H1 (cell line): ENCODE results near the gene TAB3. TPM values are rescaled to one million over a fixed set of nuclear protein-coding genes. Genes with fewer than 3 reads are reported as not detected.

ENCODE experiments used
- CTCF ChIA-PET: fragments of 300-600 bp; sonication (Branson Sonifier 250); formaldehyde crosslinking; loops from one replicate; lab custom pipeline; 2021; ENCODE audit not compliant: partially characterized antibody; lab: Charles Lee
- POLR2A ChIA-PET: fragments of 300-600 bp; sonication (Branson Sonifier 250); formaldehyde crosslinking; loops from one replicate; lab custom pipeline; 2021; ENCODE audit warnings: inconsistent platforms; ENCODE audit not compliant: partially characterized antibody; lab: Charles Lee
- DNase-seq, 2 experiments: peaks; one replicate each; pipeline versions ENCODE4 v3.0.0 to v3.0.0-alpha.2; 2010 to 2022; ENCODE audit warnings: low spot score in 2 of 2, low read depth in 1 of 2, mixed read lengths in 1 of 2
- FAIRE-seq: peaks from 2 replicates; lab custom pipeline; 2011; peaks lifted over from hg19 to GRCh38; lab: Jason Lieb, UNC
- H2AFZ ChIP-seq: 2 replicates; pipeline ENCODE4 v1.8.1; 2012; ENCODE audit warnings: low read length, inconsistent platforms
- H2AK5ac ChIP-seq: 2 replicates; pipeline ENCODE4 v1.6.1; 2013; ENCODE audit warnings: low read depth, low read length
- H2BK120ac ChIP-seq: replicated peaks from 2 replicates; pipeline ENCODE3; 2013; ENCODE audit warnings: low read depth, low read length, inconsistent platforms
- H2BK12ac ChIP-seq: 2 replicates; pipeline ENCODE4 v1.6.1; 2013; ENCODE audit warnings: low read depth, low read length
- H2BK15ac ChIP-seq: 2 replicates; pipeline ENCODE4 v1.6.1; 2013; ENCODE audit warnings: low read length
- H2BK20ac ChIP-seq: 2 replicates; pipeline ENCODE4 v1.6.1; 2013; ENCODE audit warnings: low read length
- H2BK5ac ChIP-seq: 2 replicates; pipeline ENCODE4 v1.6.1; 2013; ENCODE audit warnings: low read depth, low read length
- H3K14ac ChIP-seq: 2 replicates; pipeline ENCODE4 v1.6.1; 2013; ENCODE audit warnings: inconsistent platforms; ENCODE audit not compliant: insufficient read length
- H3K18ac ChIP-seq: 2 replicates; pipeline ENCODE4 v1.6.1; 2013; ENCODE audit warnings: low read length; ENCODE audit errors: extremely low read depth
- H3K23ac ChIP-seq: 2 replicates; pipeline ENCODE4 v1.6.1; 2013; ENCODE audit warnings: inconsistent platforms; ENCODE audit not compliant: insufficient read length
- H3K23me2 ChIP-seq: 2 replicates; pipeline ENCODE4 v1.6.1; 2013; ENCODE audit warnings: low read depth, low read length
- H3K27ac ChIP-seq: 2 replicates; pipeline ENCODE4 v1.6.1; 2011; ENCODE audit warnings: low read depth, low read length, inconsistent platforms
- H3K27me3 ChIP-seq, 4 experiments: replicated peaks in 1 of 4; 1 replicate in 1 of 4; 2 replicates in 3 of 4; pipeline versions ENCODE4 v1.6.1 to v1.8.1; 2011 to 2013; ENCODE audit warnings: low read length in 3 of 4, mild to moderate bottlenecking in 3 of 4, inconsistent platforms in 2 of 4, mixed read lengths in 2 of 4, moderate library complexity in 1 of 4; ENCODE audit not compliant: control insufficient read depth in 3 of 4, insufficient read depth in 3 of 4; ENCODE audit errors: extremely low read depth in 1 of 4
- H3K36me3 ChIP-seq, 4 experiments: 2 replicates each; pipeline versions ENCODE4 v1.6.1 to v1.8.1; 2011 to 2013; ENCODE audit warnings: mild to moderate bottlenecking in 4 of 4, low read length in 3 of 4, moderate library complexity in 2 of 4, control low read depth in 1 of 4, inconsistent platforms in 1 of 4; ENCODE audit not compliant: insufficient read depth in 4 of 4, control insufficient read depth in 2 of 4
- H3K4ac ChIP-seq: replicated peaks from 2 replicates; pipeline ENCODE3; 2013; ENCODE audit warnings: low read length, low read depth, mixed read lengths, inconsistent platforms; ENCODE audit not compliant: insufficient read length
- H3K4me1 ChIP-seq, 4 experiments: replicated peaks in 1 of 4; 1 replicate in 1 of 4; 2 replicates in 3 of 4; pipeline versions ENCODE4 v1.6.1 to v1.8.1; 2011 to 2013; ENCODE audit warnings: low read length in 3 of 4, inconsistent platforms in 2 of 4, mixed read lengths in 1 of 4; ENCODE audit not compliant: insufficient read depth in 4 of 4, control insufficient read depth in 3 of 4
- H3K4me2 ChIP-seq, 2 experiments: 2 replicates each; pipeline versions ENCODE4 v1.6.1 to v1.8.1; 2011 to 2013; ENCODE audit warnings: low read depth in 2 of 2, low read length in 2 of 2, control low read depth in 1 of 2, inconsistent platforms in 1 of 2, mild to moderate bottlenecking in 1 of 2; ENCODE audit not compliant: insufficient read depth in 1 of 2
- H3K4me3 ChIP-seq, 4 experiments: fragments of 200-600, 300-600 bp in 1 of 4; sonication (generic), shearing (Covaris generic), sonication (Bioruptor Twin) in 1 of 4; 2 replicates each; pipeline versions ENCODE4 v1.5.1 to v1.8.1; 2011 to 2016; ENCODE audit warnings: low read length in 4 of 4, low read depth in 3 of 4, control low read depth in 2 of 4, inconsistent platforms in 2 of 4, mild to moderate bottlenecking in 2 of 4, mixed read lengths in 1 of 4, moderate library complexity in 1 of 4; ENCODE audit not compliant: insufficient read depth in 2 of 4; ENCODE audit errors: extremely low read depth in 1 of 4
- H3K56ac ChIP-seq: replicated peaks from 2 replicates; pipeline ENCODE3; 2013; ENCODE audit warnings: low read depth, mild to moderate bottlenecking, mixed read lengths, low read length, inconsistent platforms; ENCODE audit not compliant: insufficient read length
- H3K79me1 ChIP-seq: 2 replicates; pipeline ENCODE4 v1.6.1; 2013; ENCODE audit warnings: low read depth, low read length, control low read depth
- H3K79me2 ChIP-seq, 2 experiments: 2 replicates each; pipeline versions ENCODE4 v1.6.1 to v1.8.1; 2012 to 2013; ENCODE audit warnings: low read length in 2 of 2, mild to moderate bottlenecking in 2 of 2, inconsistent platforms in 1 of 2; ENCODE audit not compliant: insufficient read depth in 2 of 2, control insufficient read depth in 1 of 2
- H3K9ac ChIP-seq, 4 experiments: replicated peaks in 1 of 4; 1 replicate in 1 of 4; 2 replicates in 3 of 4; pipeline versions ENCODE4 v1.6.1 to v1.8.1; 2011 to 2013; ENCODE audit warnings: low read depth in 3 of 4, low read length in 3 of 4, control low read depth in 2 of 4, mild to moderate bottlenecking in 2 of 4, moderate library complexity in 2 of 4, inconsistent platforms in 1 of 4; ENCODE audit errors: extremely low read depth in 1 of 4
- H3K9me3 ChIP-seq, 2 experiments: 2 replicates each; pipeline versions ENCODE4 v1.6.1 to v1.8.1; 2012 to 2013; ENCODE audit warnings: mild to moderate bottlenecking in 2 of 2, moderate library complexity in 2 of 2, control low read depth in 1 of 2, inconsistent platforms in 1 of 2, low read depth in 1 of 2, low read length in 1 of 2, mixed read lengths in 1 of 2; ENCODE audit not compliant: insufficient read depth in 2 of 2
- H4K20me1 ChIP-seq, 2 experiments: replicated peaks in 1 of 2; 2 replicates each; pipeline versions ENCODE3 to v1.8.1; 2011 to 2013; ENCODE audit warnings: inconsistent platforms in 2 of 2, low read length in 2 of 2, mild to moderate bottlenecking in 1 of 2; ENCODE audit not compliant: insufficient read depth in 2 of 2, control insufficient read depth in 1 of 2
- H4K5ac ChIP-seq: 2 replicates; pipeline ENCODE4 v1.6.1; 2013; ENCODE audit warnings: low read length, low read depth, mixed read lengths, inconsistent platforms; ENCODE audit not compliant: insufficient read length
- H4K8ac ChIP-seq: 2 replicates; pipeline ENCODE4 v1.8.0; 2013; ENCODE audit warnings: mild to moderate bottlenecking, moderate library complexity, low read length, inconsistent platforms; ENCODE audit not compliant: insufficient read depth; ENCODE audit errors: extremely low read depth
- H4K91ac ChIP-seq: replicated peaks from 2 replicates; pipeline ENCODE3; 2013; ENCODE audit warnings: low read length, mixed read lengths, inconsistent platforms; ENCODE audit not compliant: insufficient read length
- EP300 ChIP-seq, 2 experiments: IDR thresholded peaks; 1 replicate in 1 of 2; 2 replicates in 1 of 2; pipeline ENCODE4 v1.6.1; 2011 to 2012; ENCODE audit warnings: low read depth in 2 of 2, low read length in 2 of 2, mild to moderate bottlenecking in 2 of 2, borderline replicate concordance in 1 of 2, inconsistent platforms in 1 of 2, moderate library complexity in 1 of 2
- HDAC6 ChIP-seq: IDR thresholded peaks from one replicate; pipeline ENCODE4 v1.7.1; 2012; ENCODE audit warnings: low read depth, mild to moderate bottlenecking, inconsistent platforms, low read length, moderate library complexity
- WGBS, 2 experiments: shearing (Covaris generic) in 1 of 2; methylation state at CpG; one replicate each; pipeline versions ENCODE4 v1.1.6 to v1.1.7; 2013 to 2015; ENCODE audit warnings: low lambda C conversion rate in 2 of 2, mixed read lengths in 2 of 2, inconsistent platforms in 1 of 2, low coverage in 1 of 2, missing lambda C conversion rate in 1 of 2; ENCODE audit not compliant: insufficient replicate concordance in 2 of 2, insufficient coverage in 1 of 2, insufficient read length in 1 of 2; ENCODE audit errors: extremely low coverage in 1 of 2, missing lambda C conversion rate in 1 of 2; 5-methylcytosine and 5-hydroxymethylcytosine counted together
- polyA plus RNA-seq, 7 experiments: library from polyadenylated mRNA; depleted of rRNA in 3 of 7; stranded (reverse) in 5 of 7; unstranded in 2 of 7; fragments of >200 nt in 5 of 7; fragments of 200-250 nt in 2 of 7; gene quantifications; 1 replicate in 5 of 7; 2 replicates in 1 of 7; 4 replicates in 1 of 7; pipeline versions ENCODE4 v1.2.1 to v1.2.3, GENCODE V29; 2011 to 2013; ENCODE audit warnings: missing spikeins in 2 of 7, mixed read lengths in 2 of 7
- total RNA-seq: library from RNA; stranded (reverse); fragmentation: NEBNext Ultra II Directional; extraction: Animal tissue kit (Norgen Biotek cat#: 25700); gene quantifications from 2 replicates; pipeline ENCODE4 v1.2.1, GENCODE V29; 2021

Gene TAB3
- total and polyA plus RNA-seq, 2 of the 8 experiments (the other 6 are each of a cell fraction or from before 2014, with no cell fraction given): 12.7 to 12.9 TPM

DNA sequence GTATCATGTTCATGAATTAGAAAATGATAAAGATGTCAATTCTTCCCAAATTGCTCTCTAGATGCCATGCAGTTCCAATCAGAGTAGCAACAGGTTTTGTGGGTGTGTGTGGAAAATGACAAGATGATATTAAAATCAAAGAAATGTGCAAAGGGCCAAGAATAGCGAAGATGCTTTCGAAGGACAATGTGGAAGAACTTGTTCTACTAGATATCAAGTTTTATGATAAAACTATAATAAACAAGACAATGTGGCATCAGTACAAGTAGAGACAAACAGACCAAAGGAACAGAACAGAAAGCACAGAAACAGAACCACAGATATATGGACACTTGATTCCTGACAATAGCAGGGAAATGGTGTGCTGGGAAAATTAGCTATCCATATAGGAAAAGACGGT is 9.0 kb downstream of the TAB3 start:
- Histone ChIP-seq H4K8ac (no peak overlapping the region), H4K20me1 (no peaks in the 10 kb centered on the region), H3K27me3 (no peaks in the 10 kb centered on the region), H3K27ac (no peak overlapping the region), H3K9me3 (no peaks in the 10 kb centered on the region), H3K23me2 (no peaks in the 10 kb centered on the region), H3K4ac (no peak overlapping the region), H2BK120ac (no peak overlapping the region), H3K14ac (no peak overlapping the region), H2BK20ac (no peak overlapping the region), H2BK12ac (no peak overlapping the region), H3K9ac (no peak overlapping the region), H3K4me2 (no peak overlapping the region), H2AFZ (no peak overlapping the region), H2BK5ac (no peak overlapping the region), H3K23ac (no peak overlapping the region), H2BK15ac (no peak overlapping the region), H3K79me2 (peaks cover 0 to 51% of the 10 kb centered on the region in 2 experiments; a peak in 2 of 4 replicates), H3K4me3 (no peak overlapping the region), H3K18ac (no peak overlapping the region), H3K4me1 (no peaks in the 10 kb centered on the region), H3K36me3 (no peaks in the 10 kb centered on the region), H4K5ac (no peak overlapping the region), H4K91ac (no peak overlapping the region), H3K56ac (no peak overlapping the region), H2AK5ac (no peak overlapping the region), H3K79me1 (no peaks in the 10 kb centered on the region)
- ChIA-PET POLR2A (no interaction called here), CTCF (no interaction called here)
- DNase-seq (no peak), FAIRE-seq (no peak)
- 89% methylated on average over 3 of the region's 3 CpGs; no CpG with 5 or more reads in 1 of the 2 experiments for WGBS, 2 experiments
- TF ChIP-seq HDAC6 (no peak), EP300 (IDR thresholded peaks at IDR 0.05; ENCODE audit: borderline replicate concordance in 1 of 2, low read depth in 2 of 2, low read length in 2 of 2) (no peak)
